ENCODE measurements around the gene SLC27A2.

SLC27A2 gene

GRCh38 chr15:50192926-50193620, 11.1 kb downstream of the SLC27A2 start:
- DNase-seq, result no peak

GRCh38 chr15:50202003-50202402, 20.0 kb downstream of the SLC27A2 start:
- no peak for DNase-seq

- DNase-seq, result no peak
Measured at GRCh38 chr15:50206020-50206419, 24.0 kb downstream of the SLC27A2 start.

DNA sequence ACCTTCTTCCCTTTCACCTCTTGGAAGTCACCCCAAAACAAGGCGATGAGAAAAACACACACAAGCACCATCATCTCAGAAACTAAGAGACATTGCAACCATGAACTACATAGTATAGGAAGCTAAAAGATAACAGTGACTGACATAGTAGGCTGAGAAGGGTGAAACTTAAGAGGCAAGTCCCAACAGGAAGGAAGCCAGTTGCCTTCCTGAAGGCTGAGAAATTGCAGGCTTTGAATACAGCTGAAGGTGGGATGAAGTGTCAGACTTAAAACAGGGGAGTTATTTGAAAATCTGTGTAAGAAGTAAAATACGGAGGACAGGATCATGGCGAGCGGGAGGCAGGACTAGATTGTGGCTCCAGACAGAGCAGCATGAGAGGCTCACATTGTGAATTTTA, 27.8 kb downstream of the SLC27A2 start:
- no peak for DNase-seq

DNA sequence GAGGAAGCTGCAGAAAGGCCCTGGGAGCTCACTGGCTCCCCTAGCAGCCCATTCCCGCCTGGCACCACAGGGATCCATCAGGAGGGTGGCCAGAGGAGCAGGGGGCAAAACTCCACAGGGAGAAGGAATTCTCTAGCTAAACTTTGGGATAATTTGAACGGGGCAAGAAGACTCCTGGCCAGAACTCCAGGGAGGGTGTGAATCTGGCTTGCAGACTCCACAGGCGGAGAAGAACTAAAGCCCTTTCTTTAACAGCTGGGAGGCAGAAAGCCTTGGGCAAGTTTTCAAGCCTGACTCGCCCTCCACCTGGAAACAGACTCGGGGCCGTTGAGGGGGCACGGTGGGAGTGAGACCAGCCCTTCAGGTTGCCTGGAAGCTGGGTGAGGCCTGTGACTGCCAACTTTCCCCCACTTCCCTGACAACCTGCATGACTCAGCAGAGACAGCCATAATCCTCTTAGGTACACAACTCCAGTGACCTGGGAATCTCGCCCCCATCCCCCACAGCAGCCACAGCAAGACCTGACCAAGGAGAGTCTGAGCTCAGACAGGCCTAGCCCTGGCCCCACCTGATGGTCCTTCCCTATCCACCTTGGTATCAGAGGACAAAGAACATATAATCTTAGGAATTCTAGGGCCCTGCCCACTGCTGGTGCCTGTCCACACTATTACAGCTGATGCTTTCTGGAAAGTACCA, 28.6 kb downstream of the SLC27A2 start:
- no peak for DNase-seq

DNA sequence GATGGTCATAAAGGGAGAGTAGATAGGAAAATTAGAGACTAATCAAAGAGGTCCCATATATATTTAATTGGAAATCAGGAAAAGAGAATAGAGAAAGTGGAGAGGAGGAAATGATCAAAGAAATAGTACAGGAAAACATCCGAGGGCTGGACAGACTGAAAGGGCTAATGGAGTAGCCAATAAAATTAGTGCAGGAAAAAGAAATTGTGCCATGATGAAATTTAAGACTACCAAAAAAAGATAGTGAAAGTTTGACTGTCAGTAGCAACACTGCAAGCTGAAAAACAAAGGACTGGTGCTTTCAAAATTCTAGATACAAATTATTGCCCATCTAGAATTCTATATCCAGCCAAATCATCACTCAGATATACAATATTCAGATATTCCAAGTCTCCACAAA, 36.3 kb downstream of the SLC27A2 start:
- no peak for DNase-seq

- DNase-seq, result no peak
Measured at GRCh38 chr15:50218691-50219090, 36.7 kb downstream of the SLC27A2 start.

DNA sequence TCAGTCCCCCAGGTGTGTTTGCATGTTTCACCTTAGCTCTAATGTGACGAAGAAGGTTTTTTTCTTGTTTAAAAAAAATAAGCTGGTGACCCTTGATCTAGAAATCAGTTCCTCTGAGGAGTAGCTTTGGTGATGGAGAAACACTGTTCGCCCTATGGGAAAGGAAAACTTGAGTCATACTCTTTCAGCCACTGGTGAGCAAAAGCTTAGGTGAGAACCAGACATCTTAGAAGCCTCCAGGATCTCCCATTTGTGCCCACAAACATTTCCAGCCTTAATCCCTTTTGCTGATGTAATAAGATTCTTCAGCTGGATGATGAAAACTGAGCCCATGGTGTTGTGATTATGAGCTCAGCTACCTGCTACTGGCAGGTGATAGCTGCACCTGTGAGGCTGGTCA, 37.8 kb downstream of the SLC27A2 start:
- no peak for DNase-seq

DNA sequence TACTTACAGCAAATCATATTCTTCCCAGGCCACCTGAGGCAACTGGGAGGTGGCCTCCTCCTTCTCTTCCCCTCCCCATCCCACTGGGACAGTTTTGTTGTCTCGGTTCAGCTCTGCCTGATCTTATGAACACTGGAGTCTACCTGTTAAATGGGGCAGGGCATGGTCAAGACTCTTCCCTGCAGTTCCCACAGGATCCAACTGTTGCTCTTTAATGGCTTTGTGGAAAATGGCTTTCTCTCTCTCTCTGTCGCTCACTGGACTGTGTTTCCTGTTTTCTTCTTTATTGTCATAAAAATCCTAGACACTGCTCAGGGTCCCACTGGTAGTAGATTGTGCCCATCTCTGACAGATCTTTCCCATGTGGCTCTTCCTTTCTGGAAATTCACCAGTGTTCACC, 40.2 kb downstream of the SLC27A2 start:
- no peak for DNase-seq

DNA sequence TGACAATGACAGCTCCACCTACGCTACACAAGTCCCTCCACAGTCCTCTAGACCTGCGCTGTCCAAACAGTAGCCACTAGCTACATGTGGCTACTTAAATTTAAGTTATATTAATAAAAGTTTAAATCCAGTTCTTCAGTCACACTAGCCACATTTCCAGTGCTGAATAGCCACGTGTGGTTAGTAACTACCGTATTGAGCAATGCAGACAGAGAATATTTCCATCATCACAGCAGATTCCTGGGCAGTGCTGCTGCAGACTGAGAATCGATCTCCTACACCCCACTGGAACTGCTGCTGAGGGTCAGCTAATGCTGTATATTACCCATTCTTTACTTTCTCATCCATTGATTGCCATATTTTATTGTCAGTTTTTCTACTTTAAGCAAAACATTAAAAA, 42.6 kb downstream of the SLC27A2 start:
- no peak for DNase-seq

GRCh38 chr15:50225057-50225456, 43.1 kb downstream of the SLC27A2 start:
- DNase-seq, result no peak

- DNase-seq, result no peak
Measured at GRCh38 chr15:50225938-50226337, 43.9 kb downstream of the SLC27A2 start.

GRCh38 chr15:50227076-50227475, 45.1 kb downstream of the SLC27A2 start:
- no peak for DNase-seq

- DNase-seq, result no peak
Measured at GRCh38 chr15:50228866-50229265, 46.9 kb downstream of the SLC27A2 start.

DNA sequence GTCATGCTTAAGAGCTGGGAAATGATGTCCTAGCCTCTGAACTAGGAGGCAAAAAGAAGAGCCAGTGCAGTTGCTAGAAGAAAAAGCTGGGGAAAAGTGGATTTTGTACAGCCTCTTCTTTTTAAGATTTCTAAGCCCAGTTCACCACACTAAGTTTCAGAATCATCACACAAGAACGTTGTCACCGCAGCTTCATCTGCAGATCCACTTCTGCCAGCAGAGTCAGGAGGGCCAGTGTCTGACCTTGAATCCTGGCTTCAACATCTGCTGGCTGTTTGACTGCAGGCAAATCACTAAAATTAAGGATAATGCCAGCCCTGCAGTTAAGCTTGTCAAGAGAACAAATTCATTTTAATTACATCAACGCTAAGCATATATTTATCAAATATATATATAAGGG, 47.3 kb downstream of the SLC27A2 start:
- DNase-seq, result no peak

- DNase-seq, result no peak
Measured at GRCh38 chr15:50231761-50232160, 49.8 kb downstream of the SLC27A2 start.

- DNase-seq, result no peak
Measured at GRCh38 chr15:50232791-50233190, 50.8 kb downstream of the SLC27A2 start.

DNA sequence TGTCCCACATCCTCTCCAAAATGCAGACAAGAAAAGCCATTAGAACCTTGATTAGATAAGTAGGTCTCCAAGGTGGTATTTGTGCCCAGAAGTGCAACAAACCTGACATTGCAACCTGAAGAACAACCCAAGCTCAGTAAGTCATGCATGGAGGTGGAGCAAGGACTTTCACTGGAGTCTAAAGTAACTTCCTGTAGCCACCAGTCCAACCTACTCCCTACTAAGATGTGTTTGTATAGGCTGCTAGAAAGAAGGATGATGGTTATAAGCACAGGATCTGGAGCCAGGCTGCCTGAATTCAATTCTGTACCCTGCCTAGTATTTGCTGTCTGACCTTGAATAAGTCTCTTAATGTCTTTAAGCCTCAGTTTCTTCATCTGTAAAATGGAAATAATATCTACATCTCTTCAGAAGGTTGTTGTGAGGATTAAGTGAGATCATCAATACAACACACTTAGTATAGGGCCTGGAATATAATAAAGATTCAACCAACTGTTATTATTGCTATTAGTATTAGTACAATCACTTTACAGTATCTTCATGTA, 51.3 kb downstream of the SLC27A2 start:
- DNase-seq, result no peak

DNA sequence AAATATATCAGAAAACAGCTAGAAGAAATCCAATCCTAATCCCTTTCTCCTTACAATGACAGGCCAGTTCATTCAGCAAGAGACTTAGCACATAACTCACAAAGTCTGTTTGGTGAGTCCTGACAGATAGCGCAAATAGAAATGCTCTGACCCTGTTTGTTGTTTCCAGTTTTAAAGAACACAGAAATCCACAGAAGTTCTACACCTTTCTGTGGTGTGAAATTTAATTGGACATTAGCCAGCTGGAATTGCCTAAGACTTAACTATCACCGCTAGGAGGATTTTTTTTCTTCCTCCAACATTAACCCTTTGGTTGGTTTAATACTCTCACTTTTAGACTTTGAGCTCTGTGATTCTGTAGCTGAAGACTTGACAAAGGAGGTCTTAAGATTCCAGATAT, 52.8 kb downstream of the SLC27A2 start:
- DNase-seq, result no peak

DNA sequence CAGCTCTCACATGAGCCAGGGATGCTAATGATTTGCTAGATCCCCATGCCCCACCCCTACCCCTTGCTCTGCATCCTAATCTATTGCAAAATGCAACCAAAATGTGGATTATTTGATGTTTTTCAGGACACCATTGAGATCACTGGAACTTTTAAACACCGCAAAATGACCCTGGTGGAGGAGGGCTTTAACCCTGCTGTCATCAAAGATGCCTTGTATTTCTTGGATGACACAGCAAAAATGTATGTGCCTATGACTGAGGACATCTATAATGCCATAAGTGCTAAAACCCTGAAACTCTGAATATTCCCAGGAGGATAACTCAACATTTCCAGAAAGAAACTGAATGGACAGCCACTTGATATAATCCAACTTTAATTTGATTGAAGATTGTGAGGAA, 53.8 kb downstream of the SLC27A2 start:
- DNase-seq, result no peak

GRCh38 chr15:50236433-50236832, 54.4 kb downstream of the SLC27A2 start:
- DNase-seq, result no peak

DNA sequence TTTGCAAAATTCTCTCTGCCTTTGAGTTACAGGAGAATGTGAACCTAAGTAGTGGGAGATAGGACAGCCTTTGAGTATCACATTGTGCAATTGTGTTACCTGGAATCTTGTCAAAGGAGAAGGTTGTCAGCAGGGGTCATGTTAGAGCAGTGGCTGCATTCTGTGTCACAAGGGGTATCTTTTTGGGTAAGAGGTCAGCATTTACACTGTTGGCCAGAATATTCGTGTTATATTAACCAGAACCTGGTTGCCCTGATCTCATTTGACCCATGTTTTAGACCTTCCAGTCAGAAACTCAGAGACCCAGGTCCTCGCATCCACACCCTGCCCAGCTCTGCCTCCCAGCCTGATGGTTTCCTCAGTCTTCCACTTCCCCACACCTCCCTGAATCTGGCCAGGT, 56.3 kb downstream of the SLC27A2 start:
- DNase-seq, result no peak

DNA sequence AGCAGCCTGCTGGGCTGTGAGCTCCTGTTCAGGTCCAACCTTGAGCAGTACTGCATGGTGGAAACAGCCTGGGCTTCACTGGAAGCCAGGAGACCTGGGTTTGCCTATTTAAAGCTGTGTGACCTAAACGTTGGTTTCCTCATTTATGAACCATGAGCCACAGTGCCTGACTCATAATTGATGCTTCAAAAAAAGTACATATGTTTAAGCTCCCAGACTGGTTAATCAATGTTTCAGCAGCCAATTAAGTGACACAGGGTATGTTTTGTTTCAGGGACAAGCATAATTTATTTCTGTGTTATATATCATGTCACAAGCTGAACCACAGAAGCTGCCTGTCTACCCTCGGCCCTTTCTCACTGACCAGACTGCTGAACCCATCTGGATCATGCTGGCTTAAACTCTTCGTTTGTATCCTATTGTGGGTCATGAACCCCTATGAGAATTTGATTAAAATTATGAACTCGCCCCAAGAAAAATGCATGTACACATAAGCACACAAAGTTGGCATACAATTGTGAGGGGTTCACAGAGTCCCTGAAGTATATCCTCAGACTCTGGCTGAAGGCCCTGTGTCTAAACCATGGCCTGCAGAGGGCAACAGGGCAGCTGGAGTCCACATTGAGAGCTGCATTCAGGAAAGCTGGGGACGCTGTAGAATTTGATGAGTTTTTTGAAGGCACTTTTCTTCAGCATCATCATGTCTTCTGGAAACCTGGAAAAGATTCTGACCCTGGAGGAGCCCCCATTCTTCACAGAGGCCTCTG, 59.9 kb downstream of the SLC27A2 start:
- DNase-seq, result no peak

DNA sequence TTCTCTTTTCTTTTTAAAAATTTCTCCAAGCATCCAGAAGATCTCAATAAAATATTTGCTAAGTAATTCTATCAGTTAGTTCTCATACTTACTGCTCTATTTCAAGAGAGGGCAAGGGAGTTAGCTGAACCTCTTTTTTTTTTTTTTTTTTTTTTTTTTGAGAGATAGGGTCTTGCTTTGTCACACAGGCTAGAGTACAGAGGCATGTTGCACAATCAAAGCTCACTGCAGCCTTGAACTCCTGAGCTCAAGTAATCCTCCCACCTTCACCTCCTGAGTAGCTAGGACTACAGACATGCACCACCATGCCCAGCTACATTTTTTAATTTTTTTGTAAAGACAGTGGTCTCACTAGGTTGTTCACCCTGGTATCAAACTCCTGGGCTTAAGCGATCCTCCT, 62.2 kb downstream of the SLC27A2 start:
- no peak for DNase-seq
